ENCODE results near the gene NWD2.

GRCh38 chr4:37469286-37469685, 224.7 kb downstream of the NWD2 start:
- no peak for TF ChIP-seq CTCF (IDR thresholded peaks at IDR 0.05 in 8 of 11, conservative IDR thresholded peaks at IDR 0.05 in 3 of 11)
- TF ChIP-seq POLR2AphosphoS5 (IDR thresholded peaks at IDR 0.05): no peak

All from spleen (tissue), 7 donors.